HCT116 (cell line): ENCODE measurements around the gene SELENOM.

ENCODE experiments used
- EGR1 ChIP-seq: IDR thresholded peaks from 2 replicates; pipeline ENCODE4 v1.6.1; 2012; ENCODE audit warnings: low read depth
- ELF1 ChIP-seq: IDR thresholded peaks from 2 replicates; pipeline ENCODE4 v1.6.1; 2012; ENCODE audit warnings: low read depth, borderline replicate concordance
- EZH2 ChIP-seq: fragments of 200-600 bp; sonication (generic); IDR thresholded peaks from 2 replicates; pipeline ENCODE4 v1.6.1; 2017; ENCODE audit warnings: antibody characterized with exemption, mixed run types
- EZH2phosphoT487 ChIP-seq: fragments of 200-600 bp; IDR thresholded peaks from 2 replicates; pipeline ENCODE4 v1.6.1; 2018; ENCODE audit warnings: antibody characterized with exemption, borderline replicate concordance
- FOSL1 ChIP-seq: IDR thresholded peaks from 2 replicates; pipeline ENCODE4 v1.6.1; 2012; ENCODE audit warnings: low read depth
- JUND ChIP-seq: IDR thresholded peaks from 2 replicates; pipeline ENCODE4 v1.6.1; 2012
- MAX ChIP-seq: IDR thresholded peaks from 2 replicates; pipeline ENCODE4 v1.6.1; 2012
- POLR2A ChIP-seq: IDR thresholded peaks from 2 replicates; pipeline ENCODE4 v1.7.0; 2011; ENCODE audit warnings: borderline replicate concordance; ENCODE audit not compliant: insufficient read depth, insufficient read length; ENCODE audit errors: extremely low read depth
- POLR2AphosphoS5 ChIP-seq: IDR thresholded peaks from 2 replicates; pipeline ENCODE4 v1.6.1; 2011; ENCODE audit warnings: mild to moderate bottlenecking, low read depth, low read length, moderate library complexity
- TCF7L2 ChIP-seq: IDR thresholded peaks from 2 replicates; pipeline ENCODE4 v1.7.0; 2011; ENCODE audit warnings: borderline replicate concordance, inconsistent platforms; ENCODE audit not compliant: insufficient read depth, insufficient read length; ENCODE audit errors: extremely low read depth
- TF ChIP-seq, protein P1 (sequence below), 3 experiments: fragments of 200-600 bp in 1 of 3; sonication (generic) in 1 of 3; IDR thresholded peaks in 2 of 3; conservative IDR thresholded peaks in 1 of 3; 2 replicates each; pipeline ENCODE4 v1.5.1; 2012 to 2017; ENCODE audit warnings: low read depth in 2 of 3, low read length in 2 of 3, antibody characterized with exemption in 1 of 3, borderline replicate concordance in 1 of 3, control low read depth in 1 of 3, mild to moderate bottlenecking in 1 of 3, mixed read lengths in 1 of 3, mixed run types in 1 of 3, moderate library complexity in 1 of 3; ENCODE audit not compliant: insufficient read depth in 1 of 3
- TF ChIP-seq, protein P2 (sequence below): IDR thresholded peaks from 2 replicates; pipeline ENCODE4 v1.6.1; 2012

DNA sequence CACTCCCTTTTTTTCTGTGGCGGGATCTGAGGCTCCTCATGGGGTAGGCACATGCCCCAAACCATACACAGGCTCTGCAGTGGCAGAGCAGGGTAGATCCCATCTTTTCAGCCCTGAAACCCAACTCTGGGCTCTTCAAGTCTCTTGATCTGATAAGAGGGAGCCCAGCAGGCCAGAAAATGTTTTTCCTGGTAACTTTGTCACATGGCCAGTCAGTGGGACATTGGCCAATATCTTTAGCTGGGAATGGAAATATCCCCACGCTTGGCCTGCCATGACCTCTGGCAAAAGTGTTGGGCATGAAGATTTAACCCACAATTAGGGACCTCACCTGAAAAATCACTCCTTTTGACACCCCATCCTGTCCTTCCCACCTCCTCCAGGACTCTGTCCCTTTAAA lies 23.5 kb upstream of the SELENOM start:
- no peak for TF ChIP-seq EZH2phosphoT487
- TF ChIP-seq POLR2AphosphoS5, result no peak
- no peak for TF ChIP-seq MAX
- TF ChIP-seq, protein P1, sequence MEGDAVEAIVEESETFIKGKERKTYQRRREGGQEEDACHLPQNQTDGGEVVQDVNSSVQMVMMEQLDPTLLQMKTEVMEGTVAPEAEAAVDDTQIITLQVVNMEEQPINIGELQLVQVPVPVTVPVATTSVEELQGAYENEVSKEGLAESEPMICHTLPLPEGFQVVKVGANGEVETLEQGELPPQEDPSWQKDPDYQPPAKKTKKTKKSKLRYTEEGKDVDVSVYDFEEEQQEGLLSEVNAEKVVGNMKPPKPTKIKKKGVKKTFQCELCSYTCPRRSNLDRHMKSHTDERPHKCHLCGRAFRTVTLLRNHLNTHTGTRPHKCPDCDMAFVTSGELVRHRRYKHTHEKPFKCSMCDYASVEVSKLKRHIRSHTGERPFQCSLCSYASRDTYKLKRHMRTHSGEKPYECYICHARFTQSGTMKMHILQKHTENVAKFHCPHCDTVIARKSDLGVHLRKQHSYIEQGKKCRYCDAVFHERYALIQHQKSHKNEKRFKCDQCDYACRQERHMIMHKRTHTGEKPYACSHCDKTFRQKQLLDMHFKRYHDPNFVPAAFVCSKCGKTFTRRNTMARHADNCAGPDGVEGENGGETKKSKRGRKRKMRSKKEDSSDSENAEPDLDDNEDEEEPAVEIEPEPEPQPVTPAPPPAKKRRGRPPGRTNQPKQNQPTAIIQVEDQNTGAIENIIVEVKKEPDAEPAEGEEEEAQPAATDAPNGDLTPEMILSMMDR (IDR thresholded peaks at IDR 0.05 in 2 of 3, conservative IDR thresholded peaks at IDR 0.05 in 1 of 3; ENCODE audit: borderline replicate concordance in 1 of 3, insufficient read depth in 1 of 3, low read depth in 2 of 3, low read length in 2 of 3), result no peak
- no peak for TF ChIP-seq EZH2
- TF ChIP-seq EGR1, result no peak
- TF ChIP-seq JUND, result no peak
- TF ChIP-seq, protein P2, sequence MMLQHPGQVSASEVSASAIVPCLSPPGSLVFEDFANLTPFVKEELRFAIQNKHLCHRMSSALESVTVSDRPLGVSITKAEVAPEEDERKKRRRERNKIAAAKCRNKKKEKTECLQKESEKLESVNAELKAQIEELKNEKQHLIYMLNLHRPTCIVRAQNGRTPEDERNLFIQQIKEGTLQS, result no peak
- TF ChIP-seq TCF7L2, result no peak
- TF ChIP-seq POLR2A, result no peak
- TF ChIP-seq ELF1, result no peak
- TF ChIP-seq FOSL1, result no peak
